ENCODE results near the gene PLXDC1.
A peak's percentile ranks its signal among the peaks of the same experiment; 100 is the strongest.

The PLXDC1 gene

GRCh38 chr17:39151150-39151942 lies at the start of gene PLXDC1:
Gene PLXDC1 (minus strand): TSS chr17:39151637. CDS start chr17:39151437, 200 bp downstream.
- no peak for DNase-seq

GRCh38 chr17:39200957-39201510 lies 49.6 kb upstream of the PLXDC1 start:
- peak; percentile 44 for DNase-seq

- DNase-seq, result peak; percentile 87
These were observed 48.8 kb upstream of the PLXDC1 start, which contains the start of gene RPL19 for GRCh38 chr17:39200070-39200879. Gene RPL19 (plus strand): TSS chr17:39200283. CDS start chr17:39200345, 62 bp downstream.

- DNase-seq, result peak; percentile 99
These were observed 48.3 kb upstream of the PLXDC1 start for GRCh38 chr17:39199820-39200069.

- no peak for DNase-seq
These were observed 46.7 kb upstream of the PLXDC1 start for GRCh38 chr17:39198186-39198566.

- DNase-seq, result peak; percentile 77
These were observed 46.1 kb upstream of the PLXDC1 start, which contains the start of gene CACNB1 for GRCh38 chr17:39197380-39198185. Gene CACNB1 (minus strand): TSS chr17:39197669. CDS start chr17:39197495, 174 bp downstream.

- DNase-seq, result peak; percentile 64
These were observed 45.4 kb upstream of the PLXDC1 start for GRCh38 chr17:39196808-39197291.

GRCh38 chr17:39196241-39196807 lies 44.9 kb upstream of the PLXDC1 start:
- no peak for DNase-seq

GRCh38 chr17:39195568-39196160 lies 44.2 kb upstream of the PLXDC1 start:
- DNase-seq, result no peak

GRCh38 chr17:39194985-39195524 lies 43.6 kb upstream of the PLXDC1 start:
- no peak for DNase-seq

- no peak for DNase-seq
These were observed 42.9 kb upstream of the PLXDC1 start for GRCh38 chr17:39194089-39194984.

- no peak for DNase-seq
These were observed 41.9 kb upstream of the PLXDC1 start for GRCh38 chr17:39193346-39193745.

GRCh38 chr17:39192901-39193300 lies 41.5 kb upstream of the PLXDC1 start:
- DNase-seq, result no peak

- no peak for DNase-seq
These were observed 40.5 kb upstream of the PLXDC1 start for GRCh38 chr17:39191750-39192510.

GRCh38 chr17:39187152-39187830 lies 35.9 kb upstream of the PLXDC1 start:
- no peak for DNase-seq

- DNase-seq, result no peak
These were observed 35.1 kb upstream of the PLXDC1 start for GRCh38 chr17:39186481-39187002.

- no peak for DNase-seq
These were observed 32.3 kb upstream of the PLXDC1 start for GRCh38 chr17:39183720-39184119.

GRCh38 chr17:39183045-39183444 lies 31.6 kb upstream of the PLXDC1 start:
- no peak for DNase-seq

GRCh38 chr17:39181303-39181702 lies 29.9 kb upstream of the PLXDC1 start:
- no peak for DNase-seq
